ENCODE measurements around the gene NPDC1.
A peak's percentile ranks its signal among the peaks of the same experiment; 100 is the strongest.

Gene NPDC1

DNA sequence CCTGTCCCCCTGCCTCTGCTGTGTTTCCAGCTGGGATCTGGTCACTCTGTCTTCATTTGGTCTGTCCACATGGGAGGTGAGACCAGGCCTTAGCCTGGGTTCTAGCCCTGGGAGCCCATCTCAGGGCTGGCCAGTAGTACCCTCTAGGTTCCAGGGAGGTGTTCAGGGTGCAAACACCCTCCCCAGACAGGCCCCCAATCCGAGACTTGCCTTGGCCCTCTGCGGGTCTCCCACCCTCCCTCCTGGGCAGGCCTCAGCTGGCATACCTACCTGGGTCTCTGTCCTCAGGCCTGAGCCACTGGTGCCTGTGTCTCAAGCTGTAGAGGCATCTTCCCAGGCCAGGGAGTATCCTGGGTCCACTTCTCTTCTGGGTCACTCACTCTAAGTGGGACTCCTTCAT, 25.3 kb upstream of the NPDC1 start:
- TF ChIP-seq ZFX (IDR thresholded peaks at IDR 0.05): no peak; the same call in 1 of the 2 replicates
- peak overlapping the region; percentile 82 for H3K27ac ChIP-seq

DNA sequence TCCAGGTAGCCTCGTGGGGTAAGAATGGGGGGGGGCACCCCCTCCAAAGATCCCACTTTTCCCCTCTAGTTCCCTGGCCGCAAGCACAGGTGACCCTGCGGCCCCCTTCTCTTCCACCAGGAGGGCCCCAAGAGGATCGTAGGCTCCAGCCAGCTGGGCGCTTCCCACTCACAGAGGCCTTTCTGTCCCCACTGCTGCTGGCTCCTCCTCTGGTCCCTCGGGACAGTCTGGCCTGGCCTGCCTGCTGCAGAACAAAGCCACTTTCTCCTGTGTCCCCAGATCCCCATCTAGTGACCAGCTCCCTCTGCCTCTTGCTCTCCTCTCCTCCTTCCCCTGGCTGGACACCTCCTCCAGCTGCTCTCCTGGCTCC, 24.9 kb upstream of the NPDC1 start:
- H3K27ac ChIP-seq: peak overlapping the region; percentile 82
- TF ChIP-seq ZFX (IDR thresholded peaks at IDR 0.05): no peak
- TF ChIP-seq, protein P1, sequence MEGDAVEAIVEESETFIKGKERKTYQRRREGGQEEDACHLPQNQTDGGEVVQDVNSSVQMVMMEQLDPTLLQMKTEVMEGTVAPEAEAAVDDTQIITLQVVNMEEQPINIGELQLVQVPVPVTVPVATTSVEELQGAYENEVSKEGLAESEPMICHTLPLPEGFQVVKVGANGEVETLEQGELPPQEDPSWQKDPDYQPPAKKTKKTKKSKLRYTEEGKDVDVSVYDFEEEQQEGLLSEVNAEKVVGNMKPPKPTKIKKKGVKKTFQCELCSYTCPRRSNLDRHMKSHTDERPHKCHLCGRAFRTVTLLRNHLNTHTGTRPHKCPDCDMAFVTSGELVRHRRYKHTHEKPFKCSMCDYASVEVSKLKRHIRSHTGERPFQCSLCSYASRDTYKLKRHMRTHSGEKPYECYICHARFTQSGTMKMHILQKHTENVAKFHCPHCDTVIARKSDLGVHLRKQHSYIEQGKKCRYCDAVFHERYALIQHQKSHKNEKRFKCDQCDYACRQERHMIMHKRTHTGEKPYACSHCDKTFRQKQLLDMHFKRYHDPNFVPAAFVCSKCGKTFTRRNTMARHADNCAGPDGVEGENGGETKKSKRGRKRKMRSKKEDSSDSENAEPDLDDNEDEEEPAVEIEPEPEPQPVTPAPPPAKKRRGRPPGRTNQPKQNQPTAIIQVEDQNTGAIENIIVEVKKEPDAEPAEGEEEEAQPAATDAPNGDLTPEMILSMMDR (conservative IDR thresholded peaks at IDR 0.05): no peak

DNA sequence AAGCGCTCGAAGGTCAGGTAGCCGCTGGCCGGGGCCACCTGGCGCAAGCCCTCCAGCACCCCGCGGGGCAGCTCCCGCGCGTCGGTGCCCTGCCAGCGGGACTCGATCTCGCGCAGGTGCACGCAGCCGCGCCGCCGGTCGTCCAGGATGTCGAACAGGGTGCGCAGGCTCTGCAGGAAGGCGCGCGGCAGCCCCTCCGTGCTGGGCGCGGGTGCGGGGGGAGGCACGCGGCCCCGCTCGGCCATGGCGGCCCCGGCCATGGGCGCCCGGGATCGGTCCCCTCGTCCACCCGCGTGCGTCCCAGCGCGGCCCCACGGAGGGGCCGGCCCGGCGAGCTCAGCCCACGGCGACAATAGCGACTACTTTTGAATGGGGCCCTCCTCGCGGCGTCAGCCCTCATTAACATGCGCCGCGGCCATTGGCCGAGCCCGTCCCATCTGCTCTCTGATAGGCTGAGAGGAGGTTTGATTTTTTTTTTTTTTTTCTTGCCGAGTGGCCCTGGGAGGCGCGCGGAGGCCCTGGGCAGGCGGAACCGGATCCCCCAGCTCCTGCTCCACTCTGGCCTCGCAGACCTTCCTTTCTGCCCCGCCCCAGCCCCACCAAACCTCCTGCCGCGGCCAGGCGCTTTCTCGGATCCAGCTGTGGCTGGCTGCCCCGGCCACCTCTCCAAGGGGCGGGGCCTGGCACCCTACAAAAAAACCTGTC, 24.4 kb upstream of the NPDC1 start, which contains the start of gene SAPCD2:
Gene SAPCD2, minus strand, starts transcription at position 357 of the 705 bp plus-strand sequence. Its CDS starts 97 bp downstream, at position 260.
- peak within 1 kb of the TSS; percentile 82 for H3K27ac ChIP-seq

DNA sequence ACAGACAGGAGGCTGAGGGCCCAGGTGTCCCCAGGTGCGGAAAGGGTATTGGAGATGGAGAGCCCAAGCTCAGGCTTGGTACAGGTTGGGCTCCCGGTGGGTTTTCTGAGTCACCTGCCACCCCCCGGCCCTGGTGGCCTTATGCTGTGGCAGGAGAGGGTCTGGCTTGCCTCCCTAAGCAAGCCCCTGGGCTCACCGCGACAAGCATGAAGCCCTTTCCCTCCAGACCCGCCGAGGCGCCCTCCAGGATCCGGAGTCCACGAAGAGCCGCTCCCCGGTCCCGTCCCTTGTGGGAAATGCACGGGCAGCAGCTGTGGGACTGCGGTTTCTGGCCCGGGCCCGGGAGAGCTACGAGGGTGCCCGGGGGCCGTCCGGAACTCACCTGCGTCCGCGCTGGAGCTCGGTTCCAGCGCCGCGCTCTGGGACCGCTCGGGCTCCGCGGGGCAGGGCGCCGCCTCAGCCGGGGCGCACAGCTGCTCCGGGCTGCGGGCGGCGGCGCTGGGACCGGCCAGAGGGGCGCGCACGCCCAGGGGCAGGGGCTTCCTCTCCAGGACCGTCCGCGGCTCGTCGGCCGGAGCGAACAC, 23.6 kb upstream of the NPDC1 start:
- TF ChIP-seq, protein P1 (conservative IDR thresholded peaks at IDR 0.05): no peak
- TF ChIP-seq ZFX (IDR thresholded peaks at IDR 0.05): no peak
- H3K27ac ChIP-seq: peak overlapping the region; percentile 82

More for the DNA sequence above, 24.4 kb upstream of the NPDC1 start, which contains the start of gene SAPCD2:
- TF ChIP-seq, protein P1 (conservative IDR thresholded peaks at IDR 0.05): no peak
- 0 out of 2 replicates have a peak, but pooled peaks have one; percentile 26 for TF ChIP-seq ZFX (IDR thresholded peaks at IDR 0.05)

DNA sequence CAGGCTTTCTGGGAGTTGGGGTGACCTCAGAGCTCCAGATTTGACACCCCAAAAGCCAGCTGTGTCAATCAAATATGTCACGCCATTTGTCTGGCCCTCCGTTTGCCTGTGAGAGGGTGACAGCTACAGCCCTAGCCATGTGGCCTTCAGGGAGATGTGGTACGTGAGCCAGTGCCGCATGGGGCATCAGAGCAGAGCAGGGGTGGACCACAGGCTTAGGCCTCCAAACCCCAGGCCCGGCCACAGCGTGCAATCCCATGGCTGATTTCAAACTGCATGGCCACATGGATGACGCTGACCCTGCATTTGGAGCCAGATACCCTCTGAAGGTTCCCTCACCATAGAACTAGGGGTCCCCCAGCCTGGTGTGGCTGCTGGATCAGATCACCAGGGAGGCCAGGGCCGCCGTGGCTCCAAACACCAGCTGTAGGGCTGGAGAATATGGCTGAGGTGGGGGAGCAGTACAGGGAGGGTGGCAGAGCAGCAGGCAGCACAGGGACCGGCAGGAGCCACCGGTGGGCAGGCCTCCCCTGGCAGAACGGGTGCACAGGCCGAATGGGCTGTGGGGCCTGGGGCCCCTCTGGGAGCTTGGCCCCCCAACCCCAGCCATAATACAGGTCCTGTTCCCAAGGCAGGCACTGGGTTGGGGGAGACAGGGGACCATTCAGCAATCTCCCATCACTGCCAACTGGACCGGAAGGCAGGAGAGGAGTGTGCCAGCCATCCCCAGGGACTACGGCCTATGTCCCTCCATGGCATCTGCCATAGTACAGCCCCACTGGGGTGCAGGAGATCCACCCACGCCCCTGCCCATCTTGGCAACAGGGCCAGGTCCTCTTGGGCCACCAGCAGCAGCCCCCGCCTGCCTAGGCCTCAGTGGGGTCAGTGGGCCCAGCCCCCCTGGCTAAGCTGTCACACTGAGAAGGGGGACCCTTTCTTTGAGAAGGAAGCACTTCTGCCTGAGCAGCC, 22.8 kb upstream of the NPDC1 start:
- TF ChIP-seq, protein P1 (conservative IDR thresholded peaks at IDR 0.05): no peak
- no peak for TF ChIP-seq ZFX (IDR thresholded peaks at IDR 0.05)
- peak overlapping the region; percentile 82 for H3K27ac ChIP-seq

DNA sequence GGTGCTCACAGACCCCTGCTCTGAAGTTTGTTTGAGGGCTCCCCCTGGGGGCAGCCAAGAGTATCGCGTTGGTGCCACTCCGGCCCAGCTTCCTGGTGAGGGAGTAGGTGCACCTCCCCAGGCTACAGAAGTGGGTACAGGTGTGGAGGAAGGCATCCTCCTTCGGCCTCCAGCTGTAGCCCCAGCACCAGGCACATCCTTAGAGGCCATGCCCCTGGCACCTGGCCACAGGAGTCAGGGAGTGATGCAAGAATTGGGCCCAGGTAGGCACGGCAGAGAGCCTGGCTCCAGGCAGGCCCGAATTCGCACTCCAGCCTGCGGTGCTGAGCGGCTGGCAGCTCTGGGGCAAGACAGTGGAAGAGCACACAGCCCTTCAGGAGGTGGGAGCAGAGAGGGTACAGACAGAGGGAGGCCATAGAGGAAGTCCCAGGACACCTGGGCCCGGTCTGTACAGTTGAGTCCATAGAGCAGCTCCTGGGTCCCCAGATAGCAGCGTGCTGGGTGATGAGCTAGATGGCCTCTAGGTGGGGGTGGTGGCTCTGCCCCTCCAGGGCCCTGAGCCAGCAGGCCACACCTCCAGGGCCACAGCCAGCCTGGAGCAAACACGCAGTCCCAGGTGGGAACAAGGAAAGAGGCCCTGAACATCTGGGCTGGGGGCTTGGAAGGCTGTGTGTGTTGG, 22.0 kb upstream of the NPDC1 start:
- TF ChIP-seq, protein P1 (conservative IDR thresholded peaks at IDR 0.05): peak; percentile 93
- no peak for TF ChIP-seq ZFX (IDR thresholded peaks at IDR 0.05)
- peak overlapping the region; percentile 82 for H3K27ac ChIP-seq

Data from C4-2B (cell line).